Activated T-cell treated with anti-CD3 and anti-CD28 coated beads for 1 hour (primary cell): ENCODE measurements around the gene KCNG2.

Source experiments
- DNase-seq: peaks from one replicate; pipeline ENCODE4 v3.0.0-alpha.2; 2020; ENCODE audit warnings: low read depth

Gene KCNG2

GRCh38 chr18:79786304-79786703 is 11.4 kb upstream of the KCNG2 start:
- DNase-seq, result no peak

DNA sequence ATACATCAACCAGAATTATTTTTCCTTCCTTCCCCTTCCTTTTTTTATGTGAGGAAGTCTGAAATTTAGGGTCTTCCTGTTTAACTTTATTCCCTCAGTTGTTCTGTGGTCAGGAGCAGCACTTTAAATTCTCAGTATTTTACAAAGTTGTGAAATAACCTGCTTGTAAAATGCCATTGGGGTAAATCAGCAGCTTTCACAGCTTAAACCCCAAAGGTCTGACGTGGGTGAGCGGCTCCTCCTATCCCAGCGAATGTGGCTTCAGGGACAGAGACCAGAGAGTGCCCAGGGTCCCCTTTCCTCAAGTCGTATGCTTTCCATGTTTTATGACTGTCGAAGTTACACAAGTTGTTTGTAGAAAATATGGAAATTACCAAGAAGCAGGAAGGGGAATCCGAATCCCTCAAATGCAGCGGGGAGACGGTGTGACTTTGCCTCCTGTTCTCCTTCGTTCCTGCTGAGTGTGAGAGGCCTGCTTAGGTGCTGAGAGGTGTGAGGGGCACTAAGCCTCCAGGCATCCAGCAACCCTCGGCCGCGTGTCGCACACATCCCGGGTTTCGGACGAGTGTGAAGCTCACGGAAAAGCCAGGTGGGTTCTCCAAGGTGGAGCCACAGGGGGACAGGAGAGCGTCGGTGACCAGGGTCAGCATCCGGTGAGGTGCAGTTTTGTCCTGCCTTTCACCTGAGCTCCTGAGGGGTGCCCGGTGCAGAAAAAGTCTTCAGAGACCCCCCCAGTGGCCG is 10.8 kb upstream of the KCNG2 start:
- no peak for DNase-seq

GRCh38 chr18:79787527-79787864 is 10.2 kb upstream of the KCNG2 start:
- no peak for DNase-seq

DNA sequence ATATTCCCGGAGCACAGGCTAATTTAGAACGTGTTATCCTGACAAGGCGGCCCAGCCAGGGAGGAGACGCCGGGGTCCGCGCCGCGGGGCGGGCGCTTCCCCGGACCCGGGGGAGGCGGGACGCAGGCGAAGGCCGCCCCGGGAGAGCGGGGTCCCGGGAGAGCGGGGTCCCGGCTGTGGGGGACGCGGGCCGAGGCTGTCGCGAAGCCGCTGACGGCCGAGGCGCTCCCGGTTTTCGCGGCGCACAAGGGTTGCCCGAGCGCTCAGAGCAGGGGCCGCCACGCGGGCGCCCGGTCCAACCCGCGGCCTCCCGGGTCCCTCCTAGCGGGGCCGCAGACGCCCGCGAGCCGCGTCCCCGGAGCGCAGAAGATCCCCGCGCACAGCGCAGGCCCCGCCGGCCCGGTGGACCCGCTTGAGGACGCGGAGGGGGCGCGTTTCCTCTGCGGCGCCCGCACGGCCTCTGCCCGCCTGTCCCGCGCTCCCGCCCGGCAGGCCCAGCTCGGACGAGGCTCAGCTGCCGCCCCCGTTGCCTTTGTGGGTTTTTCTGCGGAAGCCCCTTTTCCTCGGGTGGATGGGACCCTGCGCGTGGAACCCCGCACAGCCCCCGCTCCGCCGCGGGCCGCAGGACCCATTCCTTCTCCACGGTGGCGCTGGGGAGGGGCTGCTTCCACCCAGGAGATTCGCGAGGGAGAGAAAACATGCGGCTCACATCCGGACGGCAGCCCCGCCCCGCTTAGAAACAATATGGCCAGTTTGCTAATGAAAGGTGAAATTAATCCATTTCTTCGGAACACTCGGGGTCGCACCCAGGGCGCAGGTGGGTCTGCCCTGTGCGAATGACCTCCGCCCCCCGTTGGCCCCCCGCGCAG is 9.6 kb upstream of the KCNG2 start:
- no peak for DNase-seq

DNA sequence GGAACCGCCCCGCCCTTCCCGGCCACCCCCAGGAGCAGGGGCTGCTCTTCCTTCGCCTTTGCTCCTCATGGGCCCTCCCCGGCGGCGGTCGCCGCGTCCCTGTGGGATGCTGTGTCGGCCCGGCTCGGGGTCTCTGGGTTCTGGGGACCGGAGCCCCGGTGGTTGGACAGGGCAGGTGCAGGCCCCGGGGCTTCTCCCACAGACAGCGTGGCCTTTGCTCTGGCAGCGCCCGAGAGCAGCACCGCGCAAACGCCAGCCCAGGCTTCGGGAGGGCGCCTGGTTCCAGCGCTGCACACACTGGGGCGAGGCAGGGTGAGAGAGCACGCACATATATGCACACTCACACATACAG is 9.0 kb upstream of the KCNG2 start:
- no peak for DNase-seq

DNA sequence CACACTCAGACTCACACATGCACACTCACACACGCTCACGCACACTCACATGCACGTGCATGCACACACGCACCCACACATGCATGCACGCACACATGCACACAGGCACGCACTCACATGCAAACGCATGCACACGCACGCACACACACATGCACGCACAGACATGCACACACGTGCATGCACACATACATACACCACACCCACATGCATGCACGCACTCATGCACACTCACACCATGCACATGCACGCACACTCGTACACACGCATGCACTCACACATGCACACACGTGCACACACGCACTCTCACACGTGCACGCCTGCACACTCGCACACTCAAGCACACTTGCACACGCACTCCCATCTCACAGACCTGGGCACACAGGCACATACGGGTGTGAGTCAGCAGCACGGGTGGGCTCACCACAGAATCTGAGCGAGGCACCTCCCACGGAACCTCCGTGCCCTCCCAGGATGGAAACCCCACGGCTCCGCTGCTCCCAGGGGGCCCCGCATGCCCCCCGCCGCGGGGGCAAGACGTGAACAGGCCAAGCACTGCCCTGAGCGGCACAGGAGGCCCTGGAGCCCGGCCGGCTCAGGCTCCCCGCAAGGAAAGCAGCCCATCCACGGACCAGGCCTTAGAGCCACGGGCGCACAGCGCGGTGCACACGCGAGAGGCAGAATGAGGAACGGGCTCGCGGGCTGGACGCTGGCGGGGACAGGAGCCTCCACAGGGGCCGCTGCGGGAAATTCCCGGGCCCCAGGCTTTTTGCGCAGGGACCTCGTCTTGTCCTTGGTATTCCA is 8.4 kb upstream of the KCNG2 start:
- DNase-seq, result no peak

GRCh38 chr18:79789901-79790890 is 7.5 kb upstream of the KCNG2 start:
- no peak for DNase-seq

DNA sequence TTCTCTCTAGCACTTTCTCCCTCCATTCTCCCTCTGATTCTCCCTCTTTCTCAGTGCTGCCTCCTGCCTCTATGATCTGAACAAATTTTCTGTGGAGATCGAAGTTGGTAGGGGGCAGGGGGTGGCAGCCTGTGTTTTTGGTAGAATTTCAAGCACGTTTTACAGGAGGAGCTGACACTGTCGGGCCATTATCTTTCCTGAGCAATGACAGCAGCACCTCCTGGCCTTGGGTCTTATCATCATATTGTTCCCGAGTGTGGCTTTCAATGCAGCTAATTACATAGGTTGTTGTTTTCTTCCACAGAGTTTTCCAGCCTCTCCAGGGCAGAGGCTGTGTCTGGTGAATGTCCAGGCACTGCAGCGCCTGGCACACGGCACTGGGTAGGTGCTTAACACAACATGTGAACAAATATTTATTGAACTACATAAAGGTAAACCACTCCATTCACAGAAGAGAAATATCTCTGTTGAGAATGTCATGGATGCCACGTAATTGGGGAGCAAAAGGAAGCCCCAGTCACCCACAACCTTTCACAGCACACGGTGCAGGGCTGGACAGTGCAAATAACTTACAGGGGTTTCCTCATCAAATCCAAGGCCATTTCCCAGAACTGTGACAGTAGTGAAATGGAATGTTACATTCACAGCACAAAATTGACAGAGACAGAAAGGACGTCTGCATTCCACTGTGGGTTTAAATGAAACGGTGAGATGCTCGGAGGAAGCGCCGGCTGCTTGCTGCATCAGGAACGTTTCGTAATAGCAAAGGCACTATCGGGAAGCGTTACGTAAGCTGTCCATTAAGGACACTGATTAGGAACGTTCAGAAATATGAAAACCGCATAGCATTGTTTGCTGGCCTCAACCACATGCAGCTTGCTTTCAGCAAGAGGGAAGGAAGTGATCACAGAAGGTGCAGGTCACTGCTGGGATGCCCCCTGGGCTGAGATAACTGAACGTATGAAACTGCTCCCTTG is 6.5 kb upstream of the KCNG2 start:
- no peak for DNase-seq

GRCh38 chr18:79792096-79792987 is 5.4 kb upstream of the KCNG2 start:
- no peak for DNase-seq

GRCh38 chr18:79792988-79793355 is 4.8 kb upstream of the KCNG2 start:
- no peak for DNase-seq

DNA sequence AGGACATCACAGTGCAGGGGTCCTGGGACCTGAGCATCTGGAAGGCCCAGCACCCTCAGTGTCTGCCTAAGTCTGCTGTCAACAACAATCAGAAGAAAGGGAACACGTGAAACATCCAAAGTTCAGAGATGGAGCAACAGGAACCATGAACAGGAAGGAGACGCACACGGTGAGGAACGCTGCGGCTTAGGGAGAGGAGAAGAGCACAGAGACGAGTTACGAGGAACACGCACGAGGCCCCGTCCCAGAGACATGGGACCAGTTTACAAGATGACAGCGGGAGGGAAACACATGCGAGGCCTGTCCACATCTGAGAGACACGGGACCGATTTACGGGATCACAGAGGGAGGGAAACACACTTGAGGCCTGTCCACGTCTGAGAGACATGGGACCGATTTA is 2.9 kb upstream of the KCNG2 start:
- DNase-seq, result no peak

DNA sequence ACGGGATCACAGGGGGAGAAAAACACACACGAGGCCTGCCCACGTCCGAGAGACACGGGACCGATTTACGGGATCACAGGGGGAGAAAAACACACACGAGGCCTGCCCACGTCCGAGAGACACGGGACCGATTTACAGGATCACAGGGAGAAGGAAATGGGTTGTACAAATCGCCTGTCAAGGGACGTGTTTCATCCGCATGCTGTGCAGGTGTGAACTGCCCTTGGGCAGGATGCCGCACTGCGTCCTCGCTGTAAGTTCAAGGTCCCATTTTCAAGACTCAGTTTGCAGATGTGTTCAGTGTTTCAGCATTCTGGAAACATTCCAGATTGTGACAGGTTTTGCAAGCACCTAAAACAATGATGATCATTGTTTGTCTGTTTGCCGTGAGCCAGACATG is 2.3 kb upstream of the KCNG2 start:
- no peak for DNase-seq

DNA sequence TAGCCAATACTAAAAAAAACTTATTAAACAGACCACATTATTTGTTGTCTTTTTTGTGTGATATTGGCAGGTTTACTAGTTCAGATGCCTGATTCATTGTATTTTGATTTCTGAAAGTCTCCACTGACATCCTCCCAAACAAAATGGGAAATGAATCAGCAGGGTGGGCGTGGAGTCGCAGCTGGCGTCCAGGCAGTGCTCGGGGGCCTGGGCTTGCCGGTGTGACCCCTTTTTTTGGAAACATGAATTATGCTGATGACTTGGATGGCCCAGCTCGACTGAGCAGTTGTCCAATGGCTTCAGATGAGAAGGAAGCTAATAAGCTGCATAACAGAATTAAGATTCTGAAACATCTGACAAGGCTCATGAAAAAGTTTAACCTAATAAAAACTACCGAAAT is 1.7 kb upstream of the KCNG2 start:
- no peak for DNase-seq

DNA sequence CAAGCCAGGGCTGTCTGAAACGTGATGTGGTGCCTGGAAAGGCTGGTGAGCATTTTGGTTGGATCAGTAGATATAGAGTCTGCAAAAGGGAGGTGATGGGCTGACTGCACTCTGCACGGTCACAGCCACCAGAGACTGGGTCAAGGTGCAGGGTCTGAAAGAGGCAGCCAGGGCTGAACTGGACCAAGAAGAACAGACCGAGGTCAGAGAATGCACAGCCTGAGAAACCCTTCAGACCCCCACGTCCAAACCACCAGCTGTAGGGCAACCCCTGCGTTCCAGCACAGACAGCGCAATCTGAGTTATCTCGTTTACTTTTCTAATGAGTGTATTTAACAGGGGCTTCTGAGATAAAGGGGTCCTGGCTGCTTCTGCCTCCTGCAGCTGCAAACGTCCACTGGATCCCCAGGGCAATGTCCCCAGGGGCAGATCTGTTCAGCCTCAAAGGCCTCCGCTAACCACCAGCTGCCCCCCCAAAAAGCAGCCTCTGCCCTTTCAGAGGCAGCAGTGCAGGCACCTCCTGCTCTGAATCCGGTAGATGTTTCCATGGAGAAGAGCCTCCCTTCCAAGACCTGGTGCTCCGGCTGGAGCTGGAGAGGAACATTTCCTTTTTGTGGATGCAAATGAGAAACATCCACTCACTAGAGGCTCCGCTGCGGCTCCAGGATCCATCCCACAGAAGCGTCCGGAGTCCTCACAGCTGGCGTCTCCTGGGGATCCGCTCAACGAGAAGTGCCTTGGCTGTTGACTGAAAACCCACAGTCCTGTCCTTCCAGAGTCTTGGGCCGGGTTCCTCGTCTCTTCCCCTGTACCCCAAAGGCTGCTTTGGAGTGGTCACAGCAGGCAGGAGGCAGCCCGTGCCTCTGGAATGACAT is 970 bp upstream of the KCNG2 start:
- no peak for DNase-seq

GRCh38 chr18:79798346-79798998 is 734 bp downstream of the KCNG2 start:
- DNase-seq, result no peak

GRCh38 chr18:79798999-79799370 is 1.2 kb downstream of the KCNG2 start:
- no peak for DNase-seq

GRCh38 chr18:79799619-79800370 is 2.1 kb downstream of the KCNG2 start:
- no peak for DNase-seq
